ENCODE results near the gene GZMA.

- no peak for TF ChIP-seq GATA2 (IDR thresholded peaks at IDR 0.05; ENCODE audit: low read depth, low read length)
- TF ChIP-seq GATA3 (IDR thresholded peaks at IDR 0.05; ENCODE audit: low read depth, low read length), result no peak
Observed at GRCh38 chr5:55070968-55071367, 31.5 kb upstream of the GZMA start.
